AG04450 (cell line): ENCODE data around the gene CREB5. TPM values are rescaled to one million over a fixed set of nuclear protein-coding genes. Genes with fewer than 3 reads are reported as not detected.
"Not testable (repeated sequence)": the region's sequence is repeated elsewhere in the genome, so short reads cannot be mapped to it uniquely, and the experiment has no call there.

Experiments
- CTCF ChIA-PET: fragments of 300-600, 350-600 bp; formaldehyde crosslinking; extraction: SDS; loops from one replicate; lab custom pipeline; 2022; ENCODE audit warnings: antibody characterized with exemption, inconsistent platforms; lab: Charles Lee
- POLR2A ChIA-PET: fragments of 350-600 bp; formaldehyde crosslinking; extraction: SDS; loops from one replicate; lab custom pipeline; 2021; ENCODE audit warnings: antibody characterized with exemption, inconsistent platforms; lab: Yijun Ruan, JAX
- DNase-seq: peaks from one replicate; pipeline ENCODE4 v3.0.0-alpha.2; 2011; ENCODE audit warnings: low read depth, low spot score
- H3K27ac ChIP-seq: one replicate; pipeline ENCODE4 v1.5.1; 2012; ENCODE audit warnings: low read depth, low read length, control low read depth
- H3K27me3 ChIP-seq: one replicate; pipeline ENCODE4 v1.6.0; 2012; ENCODE audit warnings: low read length; ENCODE audit not compliant: control insufficient read depth, insufficient read depth
- H3K4me3 ChIP-seq: 2 replicates; pipeline ENCODE4 v1.5.1; 2011; ENCODE audit warnings: mild to moderate bottlenecking, low read depth, low read length, control low read depth
- H3K9me3 ChIP-seq: 2 replicates; pipeline ENCODE4 v1.5.1; 2012; ENCODE audit warnings: low read length; ENCODE audit not compliant: control insufficient read depth, insufficient read depth
- CTCF ChIP-seq: IDR thresholded peaks from 2 replicates; pipeline ENCODE4 v1.5.1; 2011; ENCODE audit warnings: low read depth, low read length, control low read depth, inconsistent platforms
- polyA plus RNA-seq: library from polyadenylated mRNA; depleted of rRNA; stranded (reverse); fragments of >200 nt; gene quantifications from 2 replicates; pipeline ENCODE4 v1.2.3, GENCODE V29; 2011

The CREB5 gene
- polyA plus RNA-seq, 1 experiment = 22.1 TPM

- no peak for TF ChIP-seq CTCF
- no peak for DNase-seq
- Histone ChIP-seq H3K27me3 (no peaks in the 10 kb centered on the region), H3K27ac (no peak overlapping the region), H3K9me3 (no peaks in the 10 kb centered on the region; the same call in 1 of the 2 replicates), H3K4me3 (no peak overlapping the region)
- CTCF ChIA-PET = no interaction called here
- POLR2A ChIA-PET = no interaction called here
Observed at GRCh38 chr7:28813243-28813962, 401.1 kb downstream of the CREB5 start.

- POLR2A ChIA-PET = no interaction called here
- H3K27me3 ChIP-seq = no peaks in the 10 kb centered on the region
- H3K27ac ChIP-seq = no peak overlapping the region
- no peak for DNase-seq
- no peak for TF ChIP-seq CTCF
- no peaks in the 10 kb centered on the region for H3K9me3 ChIP-seq
- H3K4me3 ChIP-seq = no peak overlapping the region
- CTCF ChIA-PET = no interaction called here
Observed at GRCh38 chr7:28815369-28815927, 403.1 kb downstream of the CREB5 start.

DNA sequence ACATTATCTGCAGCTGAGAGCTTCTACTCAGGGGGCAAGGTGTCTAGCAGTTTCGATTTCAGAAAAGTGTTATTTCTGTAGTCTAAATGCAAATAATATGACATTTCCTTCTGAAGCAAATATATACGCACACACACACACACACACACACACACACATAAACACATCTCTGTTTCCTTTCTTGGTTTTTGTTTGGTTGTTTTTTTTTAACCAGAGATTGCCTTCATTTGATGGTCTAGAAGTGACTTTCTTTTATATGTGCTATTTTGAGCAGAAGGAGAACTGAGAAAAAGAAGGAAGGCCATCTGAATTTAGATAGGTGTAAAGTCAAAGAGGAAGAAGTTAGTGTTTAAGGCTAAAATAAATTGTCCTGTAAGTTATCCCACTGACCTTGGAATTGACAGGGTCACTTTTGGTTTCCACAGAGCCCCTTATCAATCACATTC, 403.6 kb downstream of the CREB5 start:
- Histone ChIP-seq H3K4me3 (no peak overlapping the region), H3K27me3 (no peaks in the 10 kb centered on the region), H3K27ac (no peak overlapping the region), H3K9me3 (no peaks in the 10 kb centered on the region)
- DNase-seq = no peak
- CTCF ChIA-PET = no interaction called here
- TF ChIP-seq CTCF = no peak
- POLR2A ChIA-PET = no interaction called here

DNA sequence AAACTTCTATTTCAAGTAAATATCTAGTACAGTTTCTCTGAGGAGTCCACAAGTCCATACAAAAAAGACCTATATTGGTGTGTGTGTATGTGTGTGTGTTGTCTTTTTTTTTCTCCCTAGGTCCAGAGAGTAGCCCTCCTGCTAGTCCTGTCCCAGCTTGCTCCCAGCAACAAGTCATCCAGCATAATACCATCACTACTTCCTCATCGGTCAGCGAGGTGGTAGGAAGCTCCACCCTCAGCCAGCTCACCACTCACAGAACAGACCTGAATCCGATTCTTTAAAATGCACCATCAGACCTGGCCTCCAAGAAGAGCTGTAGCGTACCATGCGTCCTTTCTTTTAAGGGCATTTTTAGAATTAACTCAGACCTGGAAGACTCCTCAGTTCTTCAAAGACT, 406.7 kb downstream of the CREB5 start:
- H3K9me3 ChIP-seq = no peaks in the 10 kb centered on the region
- DNase-seq = no peak
- H3K4me3 ChIP-seq = no peak overlapping the region
- CTCF ChIA-PET = no interaction called here
- no peaks in the 10 kb centered on the region for H3K27me3 ChIP-seq
- no peak overlapping the region for H3K27ac ChIP-seq
- POLR2A ChIA-PET = no interaction called here
- TF ChIP-seq CTCF = no peak

GRCh38 chr7:28823582-28823981, 411.3 kb downstream of the CREB5 start:
- CTCF ChIA-PET = interaction anchor here (0.6 kb wide), 1 partner anchor 611 kb away, joined by 3 read pairs; no protein-coding TSS in a partner anchor

DNA sequence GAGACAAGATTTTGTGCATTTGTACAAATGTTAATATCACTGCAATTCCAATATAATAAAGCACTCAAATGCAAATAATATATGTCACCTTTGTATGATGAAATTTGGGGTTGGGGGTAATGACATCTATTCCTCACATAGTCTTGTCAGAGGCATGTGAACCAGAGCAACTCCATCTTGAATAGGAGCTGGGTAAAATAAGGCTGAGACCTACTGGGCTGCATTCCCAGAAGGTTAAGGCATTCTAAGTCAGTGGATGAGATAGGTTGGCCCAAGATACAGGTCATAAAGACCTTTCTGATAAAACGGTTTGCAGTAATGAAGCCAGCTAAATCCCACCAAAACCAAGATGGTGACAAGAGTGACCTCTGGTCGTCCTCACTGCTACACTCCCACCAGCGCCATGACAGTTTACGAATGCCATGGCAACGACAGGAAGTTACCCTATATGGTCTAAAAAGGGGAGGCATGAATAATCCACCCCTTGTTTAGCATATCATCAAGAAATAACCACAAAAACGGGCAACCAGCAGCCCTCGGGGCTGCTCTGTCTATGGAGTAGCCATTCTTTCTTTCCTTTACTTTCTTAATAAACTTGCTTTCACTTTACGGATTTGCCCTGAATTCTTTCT, 413.6 kb downstream of the CREB5 start:
- H3K9me3 ChIP-seq, H3K27me3 ChIP-seq, H3K27ac ChIP-seq, H3K4me3 ChIP-seq, POLR2A ChIA-PET, DNase-seq: not testable (repeated sequence)
- CTCF ChIA-PET = interaction anchor here (1.2 kb wide), 1 partner anchor 28 kb away, joined by 5 read pairs; no protein-coding TSS in a partner anchor

More at GRCh38 chr7:28823582-28823981, 411.3 kb downstream of the CREB5 start:
- H3K9me3 ChIP-seq = no peaks in the 10 kb centered on the region
- no peak overlapping the region for H3K27ac ChIP-seq
- TF ChIP-seq CTCF = no peak
- POLR2A ChIA-PET = no interaction called here
- DNase-seq = no peak
- H3K4me3 ChIP-seq = no peak overlapping the region
- H3K27me3 ChIP-seq = no peaks in the 10 kb centered on the region
